PC-9 (cell line): Measurements from ENCODE around the gene ITPKB. TPM values are rescaled to one million over a fixed set of nuclear protein-coding genes. Genes with fewer than 3 reads are reported as not detected.

ENCODE experiments used
- BruUV-seq: library from RNA; stranded (reverse); fragments of 400-500 nt; replicated peaks from 2 replicates; lab custom pipeline; 2021; lab: Mats Ljungman, UMichigan
- CTCF ChIA-PET: fragments of 300-600 bp; sonication (Branson Sonifier 250); formaldehyde crosslinking; loops from one replicate; lab custom pipeline; 2022; ENCODE audit warnings: antibody characterized with exemption; lab: Charles Lee
- POLR2A ChIA-PET: fragments of 300-600 bp; sonication (Branson Sonifier 250); formaldehyde crosslinking; loops from one replicate; lab custom pipeline; 2022; ENCODE audit warnings: antibody characterized with exemption; ENCODE audit not compliant: unreplicated experiment; lab: Charles Lee
- DNase-seq, 2 experiments: peaks; one replicate each; pipeline versions ENCODE4 v3.0.0 to v3.0.0-alpha.2; 2015 to 2022; ENCODE audit warnings: mixed read lengths in 1 of 2
- H2AFZ ChIP-seq: fragments of 200-600 bp; sonication (generic); 2 replicates; pipeline ENCODE4 v1.8.1; 2017; ENCODE audit warnings: antibody characterized with exemption
- H3F3A ChIP-seq: fragments of 200-600 bp; sonication (generic); 2 replicates; pipeline ENCODE4 v1.8.1; 2017; ENCODE audit warnings: antibody characterized with exemption, mild to moderate bottlenecking, low read depth; ENCODE audit not compliant: insufficient read depth
- H3K27ac ChIP-seq: fragments of 200-600 bp; sonication (generic); 2 replicates; pipeline ENCODE4 v1.6.1; 2016; ENCODE audit warnings: mixed run types
- H3K27me3 ChIP-seq: fragments of 200-600 bp; sonication (generic); 2 replicates; pipeline ENCODE4 v1.6.1; 2016; ENCODE audit warnings: low read depth, mixed run types; ENCODE audit not compliant: insufficient read depth
- H3K36me3 ChIP-seq: fragments of 200-600 bp; sonication (generic); 2 replicates; pipeline ENCODE4 v1.6.1; 2016; ENCODE audit warnings: low read depth, mixed run types
- H3K4me1 ChIP-seq: fragments of 200-600 bp; sonication (generic); replicated peaks from 2 replicates; pipeline ENCODE4 v1.6.1; 2016; ENCODE audit warnings: mixed run types; ENCODE audit not compliant: insufficient read depth
- H3K4me2 ChIP-seq: fragments of 200-600 bp; sonication (generic); 2 replicates; pipeline ENCODE4 v1.6.1; 2017; ENCODE audit warnings: mixed run types
- H3K4me3 ChIP-seq: fragments of 200-600 bp; sonication (generic); 2 replicates; pipeline ENCODE4 v1.6.1; 2016; ENCODE audit warnings: mixed run types
- H3K79me2 ChIP-seq: fragments of 200-600 bp; sonication (generic); 2 replicates; pipeline ENCODE4 v1.6.1; 2017; ENCODE audit warnings: low read depth, mixed run types
- H3K9me2 ChIP-seq: fragments of 200-600 bp; sonication (generic); 2 replicates; pipeline ENCODE4 v1.8.1; 2017; ENCODE audit warnings: mild to moderate bottlenecking; ENCODE audit not compliant: insufficient read depth
- H3K9me3 ChIP-seq: fragments of 200-600 bp; sonication (generic); 2 replicates; pipeline ENCODE4 v1.8.1; 2016; ENCODE audit warnings: low read depth; ENCODE audit not compliant: insufficient read depth
- H4K20me1 ChIP-seq: fragments of 200-600 bp; sonication (generic); 2 replicates; pipeline ENCODE4 v1.8.1; 2017; ENCODE audit not compliant: insufficient read depth
- CTCF ChIP-seq: fragments of 200-600 bp; sonication (generic); conservative IDR thresholded peaks from 2 replicates; pipeline ENCODE4 v1.6.1; 2017; ENCODE audit warnings: mixed run types, antibody characterized with exemption, mild to moderate bottlenecking, moderate library complexity
- EZH2 ChIP-seq: fragments of 200-600 bp; sonication (generic); IDR thresholded peaks from 2 replicates; pipeline ENCODE4 v1.8.0; 2017; ENCODE audit warnings: antibody characterized with exemption, low read depth
- intact Hi-C: fragments of 100-400 bp; cut with micrococcal nuclease; formaldehyde crosslinking; loops from one replicate; pipeline ENCODE4 v1.10.0; 2022; ENCODE audit not compliant: unreplicated experiment
- total RNA-seq: library from RNA; stranded (reverse); gene quantifications from 2 replicates; pipeline ENCODE4 v1.2.3, GENCODE V29; 2021

The ITPKB gene
- total RNA-seq, 1 experiment from 2014 or later, result 13.4 TPM

- DNase-seq, result no peak
- H3K27me3 ChIP-seq, result no peaks in the 10 kb centered on the region
- no peak overlapping the region for H2AFZ ChIP-seq
- no TSS peak for BruUV-seq
- no peak for TF ChIP-seq EZH2
- TF ChIP-seq CTCF, result no peak
- no peaks in the 10 kb centered on the region for H3K9me2 ChIP-seq
- H3K4me1 ChIP-seq, result peaks cover 12% of the 10 kb centered on the region
- intact Hi-C loops, result loop anchor here (5.0 to 10.0 kb wide), 3 partner anchors 83 to 355 kb away; partner anchors contain the start of gene STUM
- POLR2A ChIA-PET, result no interaction called here
- H3K9me3 ChIP-seq, result no peaks in the 10 kb centered on the region
- no peak overlapping the region for H3K4me3 ChIP-seq
- H3K27ac ChIP-seq, result no peak overlapping the region
- no peaks in the 10 kb centered on the region for H4K20me1 ChIP-seq
- no peaks in the 10 kb centered on the region for H3K36me3 ChIP-seq
- H3K79me2 ChIP-seq, result no peaks in the 10 kb centered on the region
- no peak overlapping the region for H3K4me2 ChIP-seq
- CTCF ChIA-PET, result no interaction called here
- H3F3A ChIP-seq, result peaks cover 12% of the 10 kb centered on the region
Observed at GRCh38 chr1:226629896-226630550, 109.1 kb downstream of the ITPKB start.

DNA sequence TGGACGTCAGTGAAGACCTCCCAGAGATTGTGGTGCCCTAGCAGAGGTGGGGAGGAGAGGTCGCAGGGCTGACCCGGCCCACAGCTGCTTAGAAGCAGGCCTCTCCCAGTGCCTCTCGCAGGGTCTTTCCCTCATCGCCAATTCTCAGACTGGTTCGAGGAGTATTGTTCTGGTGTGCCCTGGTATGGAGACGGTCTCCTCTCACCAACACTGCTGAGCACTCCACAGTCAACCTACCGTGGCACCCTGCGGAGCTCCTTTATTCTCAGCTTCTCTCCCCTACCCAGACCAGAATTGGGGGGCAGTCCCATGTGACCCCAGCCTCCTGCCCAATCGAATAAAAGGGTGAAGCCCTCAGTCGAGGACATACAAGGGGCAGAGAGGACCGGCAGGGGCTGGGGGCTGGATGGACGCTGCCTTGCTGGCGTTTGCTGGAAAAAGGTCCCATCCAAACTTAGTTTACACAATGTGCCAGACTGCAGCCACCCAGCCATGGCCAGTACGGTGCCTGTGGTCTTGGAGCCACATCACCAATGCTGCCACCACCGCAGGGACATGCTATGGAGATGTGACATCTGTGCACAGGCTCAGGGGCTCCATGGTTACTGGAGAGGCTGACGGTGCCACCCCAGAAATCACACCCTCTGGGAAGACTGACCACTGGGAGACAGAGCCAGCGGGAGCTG is 109.7 kb downstream of the ITPKB start:
- TF ChIP-seq EZH2, result no peak
- no peak for TF ChIP-seq CTCF
- ChIA-PET POLR2A (no interaction called here), CTCF (no interaction called here)
- H3K4me2 ChIP-seq, result no peak overlapping the region
- BruUV-seq, result no TSS peak
- no peaks in the 10 kb centered on the region for H4K20me1 ChIP-seq
- H2AFZ ChIP-seq, result no peak overlapping the region
- peaks cover 13% of the 10 kb centered on the region for H3F3A ChIP-seq
- peaks cover 9% of the 10 kb centered on the region for H3K4me1 ChIP-seq
- no peaks in the 10 kb centered on the region for H3K27me3 ChIP-seq
- no peaks in the 10 kb centered on the region for H3K9me3 ChIP-seq
- no peak for DNase-seq
- intact Hi-C loops, result loop anchor here (5.0 to 10.0 kb wide), 3 partner anchors 82 to 355 kb away; partner anchors contain the start of gene STUM
- H3K79me2 ChIP-seq, result no peaks in the 10 kb centered on the region
- H3K4me3 ChIP-seq, result no peak overlapping the region
- H3K27ac ChIP-seq, result no peak overlapping the region
- no peaks in the 10 kb centered on the region for H3K36me3 ChIP-seq
- no peaks in the 10 kb centered on the region for H3K9me2 ChIP-seq

- no peak overlapping the region for H3K4me2 ChIP-seq
- no peak overlapping the region for H3K27ac ChIP-seq
- H3F3A ChIP-seq, result peaks cover 15% of the 10 kb centered on the region; the same call in 1 of the 2 replicates
- H3K9me2 ChIP-seq, result no peaks in the 10 kb centered on the region
- H3K36me3 ChIP-seq, result no peaks in the 10 kb centered on the region
- no peak for TF ChIP-seq CTCF
- no peak for TF ChIP-seq EZH2
- no peaks in the 10 kb centered on the region for H3K9me3 ChIP-seq
- H2AFZ ChIP-seq, result no peak overlapping the region
- no peaks in the 10 kb centered on the region for H3K27me3 ChIP-seq
- CTCF ChIA-PET, result interaction anchor here (0.6 kb wide), 1 partner anchor 73 kb away, joined by 4 read pairs; no protein-coding TSS in a partner anchor
- DNase-seq, result no peak
- H3K4me3 ChIP-seq, result no peak overlapping the region
- no peaks in the 10 kb centered on the region for H4K20me1 ChIP-seq
- peaks cover 10% of the 10 kb centered on the region; the same call in 1 of the 2 replicates for H3K4me1 ChIP-seq
- POLR2A ChIA-PET, result no interaction called here
- H3K79me2 ChIP-seq, result no peaks in the 10 kb centered on the region
- no TSS peak for BruUV-seq
- intact Hi-C loops, result loop anchor here (5.0 to 10.0 kb wide), 3 partner anchors 81 to 356 kb away; partner anchors contain the start of gene STUM
Observed at GRCh38 chr1:226628612-226629155, 110.4 kb downstream of the ITPKB start.
